ENCODE results near the gene MOSMO. TPM values are rescaled to one million over a fixed set of nuclear protein-coding genes. Genes with fewer than 3 reads are reported as not detected.

The MOSMO gene
- total RNA-seq, 1 experiment from 2014 or later, result 27.6 TPM

GRCh38 chr16:22027633-22028032 lies 19.7 kb downstream of the MOSMO start:
- intact Hi-C loops (cut with micrococcal nuclease), result no loop called here
- Histone ChIP-seq H3K79me2 (ENCODE audit: insufficient read depth, low read length) (peaks cover 95% of the 10 kb centered on the region), H3K4me1 (ENCODE audit: control insufficient read depth in 1 of 2, insufficient read depth in 2 of 2, low read length in 2 of 2) (peaks cover 82 to 93% of the 10 kb centered on the region in 2 experiments), H3K27ac (ENCODE audit: low read depth, low read length) (peak overlapping the region; percentile 92), H2AFZ (ENCODE audit: low read depth, low read length, poor library complexity, severe bottlenecking) (no peak overlapping the region), H3K9me3 (ENCODE audit: control insufficient read depth in 1 of 2, insufficient read depth in 1 of 2, low read depth in 1 of 2, low read length in 2 of 2) (no peaks in the 10 kb centered on the region), H3K9me2 (ENCODE audit: insufficient read depth) (no peaks in the 10 kb centered on the region), H3K27me3 (ENCODE audit: insufficient read depth, low read length) (no peaks in the 10 kb centered on the region), H3K9ac (ENCODE audit: low read length) (peak overlapping the region; percentile 55), H3K36me3 (ENCODE audit: control insufficient read depth in 1 of 2, insufficient read depth in 2 of 2, low read length in 2 of 2) (no peaks in the 10 kb centered on the region), H3K4me2 (ENCODE audit: low read length) (peak overlapping the region; percentile 55), H4K20me1 (ENCODE audit: insufficient read depth) (no peaks in the 10 kb centered on the region), H3K4me3 (replicated peaks in 1 of 2; ENCODE audit: low read depth in 1 of 2, low read length in 2 of 2) (no peak overlapping the region)
- ChIA-PET CTCF (no interaction called here), POLR2A (interaction anchor here (1.1 kb wide), 1 partner anchor 9 kb away, joined by 3 read pairs; no protein-coding TSS in a partner anchor), RAD21 (ENCODE audit: low non-redundant PET in 1 of 2, low total read pairs in 2 of 2, uncharacterized antibody in 2 of 2, unreplicated experiment in 2 of 2) (no interaction called here)
- ATAC-seq (no peak), DNase-seq (ENCODE audit: low read depth, low spot score) (no peak)
- BruUV-seq (replicated peaks), result no TSS peak
- TF ChIP-seq EZH2phosphoT487 (IDR thresholded peaks at IDR 0.05; ENCODE audit: borderline replicate concordance) (no peak), RAD21 (IDR thresholded peaks at IDR 0.05; ENCODE audit: low read depth) (no peak), ZNF274 (IDR thresholded peaks at IDR 0.05; ENCODE audit: low read depth, low read length) (no peak), SRF (IDR thresholded peaks at IDR 0.05; ENCODE audit: low read depth) (no peak), ELF1 (IDR thresholded peaks at IDR 0.05; ENCODE audit: borderline replicate concordance, low read depth) (no peak), EGR1 (IDR thresholded peaks at IDR 0.05; ENCODE audit: low read depth) (no peak), TCF7L2 (IDR thresholded peaks at IDR 0.05; ENCODE audit: borderline replicate concordance, extremely low read depth, insufficient read depth, insufficient read length) (no peak), FOSL1 (IDR thresholded peaks at IDR 0.05; ENCODE audit: low read depth) (no peak), ZFX (IDR thresholded peaks at IDR 0.05) (no peak), POLR2A (IDR thresholded peaks at IDR 0.05; ENCODE audit: borderline replicate concordance, extremely low read depth, insufficient read depth, insufficient read length) (no peak), YY1 (IDR thresholded peaks at IDR 0.05; ENCODE audit: extremely low read depth, insufficient replicate concordance, low read depth, low read length) (no peak), CEBPB (IDR thresholded peaks at IDR 0.05; ENCODE audit: low read depth) (no peak), EZH2 (IDR thresholded peaks at IDR 0.05) (no peak), ATF3 (IDR thresholded peaks at IDR 0.05) (no peak)
